ENCODE data around the gene OSM. TPM values are rescaled to one million over a fixed set of nuclear protein-coding genes. Genes with fewer than 3 reads are reported as not detected.

OSM gene
- total RNA-seq, 3 donors from 2014 or later: 0.41 to 1.0 TPM; not detected in 1

DNA sequence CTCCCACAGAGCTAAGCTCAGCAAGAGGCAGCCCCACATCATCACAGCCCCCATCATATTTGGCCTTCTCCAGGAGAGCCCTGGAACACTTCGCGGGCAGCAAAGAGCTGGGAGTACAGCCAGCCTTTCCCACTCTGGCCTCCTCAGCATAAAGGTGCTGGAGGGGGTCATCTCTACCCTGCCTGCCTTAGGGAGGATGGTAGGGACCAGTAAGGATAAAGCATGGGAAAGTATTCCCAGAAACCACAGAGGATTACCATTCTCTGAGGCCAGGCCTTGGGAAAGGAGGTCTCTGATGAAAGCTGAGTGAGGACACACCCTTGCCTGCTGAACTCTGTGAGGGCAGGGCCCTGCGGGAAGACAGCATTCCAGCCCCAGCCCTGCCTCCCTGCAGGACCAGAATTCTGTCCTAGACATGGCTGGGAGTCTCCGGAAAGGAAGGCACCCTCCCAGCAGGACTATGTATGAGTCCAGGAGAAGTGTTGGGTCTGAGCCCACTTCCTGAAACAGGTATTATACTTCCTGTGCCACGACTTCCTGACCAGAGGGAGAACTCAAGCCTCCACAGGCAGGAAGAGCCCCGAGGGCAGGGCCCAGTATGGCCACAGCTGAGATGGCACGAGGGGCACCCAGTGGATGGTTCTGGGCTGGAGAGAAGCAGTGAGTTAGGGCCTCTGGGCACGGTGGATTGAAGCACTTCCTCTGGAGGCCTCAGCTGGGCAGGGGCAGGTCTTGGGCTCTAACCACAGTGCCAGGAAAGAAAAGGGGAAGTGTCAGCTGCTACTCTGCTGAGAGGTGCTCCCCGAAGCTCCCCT is 35.6 kb upstream of the OSM start:
- Histone ChIP-seq H3K36me3 (ENCODE audit: low read depth) (no peaks in the 10 kb centered on the region), H3K4me3 (no peak overlapping the region), H3K4me1 (ENCODE audit: low read depth) (peaks cover 65% of the 10 kb centered on the region), H3K9me3 (no peaks in the 10 kb centered on the region)
- TF ChIP-seq, protein P1, sequence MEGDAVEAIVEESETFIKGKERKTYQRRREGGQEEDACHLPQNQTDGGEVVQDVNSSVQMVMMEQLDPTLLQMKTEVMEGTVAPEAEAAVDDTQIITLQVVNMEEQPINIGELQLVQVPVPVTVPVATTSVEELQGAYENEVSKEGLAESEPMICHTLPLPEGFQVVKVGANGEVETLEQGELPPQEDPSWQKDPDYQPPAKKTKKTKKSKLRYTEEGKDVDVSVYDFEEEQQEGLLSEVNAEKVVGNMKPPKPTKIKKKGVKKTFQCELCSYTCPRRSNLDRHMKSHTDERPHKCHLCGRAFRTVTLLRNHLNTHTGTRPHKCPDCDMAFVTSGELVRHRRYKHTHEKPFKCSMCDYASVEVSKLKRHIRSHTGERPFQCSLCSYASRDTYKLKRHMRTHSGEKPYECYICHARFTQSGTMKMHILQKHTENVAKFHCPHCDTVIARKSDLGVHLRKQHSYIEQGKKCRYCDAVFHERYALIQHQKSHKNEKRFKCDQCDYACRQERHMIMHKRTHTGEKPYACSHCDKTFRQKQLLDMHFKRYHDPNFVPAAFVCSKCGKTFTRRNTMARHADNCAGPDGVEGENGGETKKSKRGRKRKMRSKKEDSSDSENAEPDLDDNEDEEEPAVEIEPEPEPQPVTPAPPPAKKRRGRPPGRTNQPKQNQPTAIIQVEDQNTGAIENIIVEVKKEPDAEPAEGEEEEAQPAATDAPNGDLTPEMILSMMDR (IDR thresholded peaks at IDR 0.05): no peak
- ATAC-seq (peak; percentile 56), DNase-seq (peak; percentile 65 to 74 (median 73))
- intact Hi-C loops (cut with DNase I, micrococcal nuclease): no loop called here

DNA sequence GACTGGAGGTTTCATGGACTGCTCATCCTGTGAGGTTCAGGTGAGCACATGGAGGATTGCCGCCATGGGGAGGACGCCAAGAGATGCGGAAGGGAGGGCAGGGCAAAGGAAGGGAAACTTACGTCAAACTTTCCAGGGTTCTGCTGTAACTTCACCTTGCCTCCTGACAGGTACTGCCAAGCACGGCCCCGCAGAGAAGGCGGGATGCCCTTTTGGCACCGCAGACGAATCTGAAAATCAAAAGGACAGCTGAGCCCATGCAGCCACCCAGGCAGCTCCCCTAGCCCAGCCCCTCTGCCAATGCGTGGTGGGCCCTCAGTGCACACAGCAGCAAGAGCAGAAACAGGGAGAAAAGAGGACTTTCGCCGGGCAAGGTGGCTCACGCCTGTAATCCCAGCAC is 32.7 kb upstream of the OSM start:
- Histone ChIP-seq H3K4me3 (no peak overlapping the region), H3K9me3 (no peaks in the 10 kb centered on the region), H3K4me1 (ENCODE audit: low read depth) (peaks cover 38% of the 10 kb centered on the region), H3K36me3 (ENCODE audit: low read depth) (no peaks in the 10 kb centered on the region)
- intact Hi-C loops (cut with DNase I, micrococcal nuclease): no loop called here
- DNase-seq: no peak
- ATAC-seq: no peak
- TF ChIP-seq, protein P1 (IDR thresholded peaks at IDR 0.05): no peak

DNA sequence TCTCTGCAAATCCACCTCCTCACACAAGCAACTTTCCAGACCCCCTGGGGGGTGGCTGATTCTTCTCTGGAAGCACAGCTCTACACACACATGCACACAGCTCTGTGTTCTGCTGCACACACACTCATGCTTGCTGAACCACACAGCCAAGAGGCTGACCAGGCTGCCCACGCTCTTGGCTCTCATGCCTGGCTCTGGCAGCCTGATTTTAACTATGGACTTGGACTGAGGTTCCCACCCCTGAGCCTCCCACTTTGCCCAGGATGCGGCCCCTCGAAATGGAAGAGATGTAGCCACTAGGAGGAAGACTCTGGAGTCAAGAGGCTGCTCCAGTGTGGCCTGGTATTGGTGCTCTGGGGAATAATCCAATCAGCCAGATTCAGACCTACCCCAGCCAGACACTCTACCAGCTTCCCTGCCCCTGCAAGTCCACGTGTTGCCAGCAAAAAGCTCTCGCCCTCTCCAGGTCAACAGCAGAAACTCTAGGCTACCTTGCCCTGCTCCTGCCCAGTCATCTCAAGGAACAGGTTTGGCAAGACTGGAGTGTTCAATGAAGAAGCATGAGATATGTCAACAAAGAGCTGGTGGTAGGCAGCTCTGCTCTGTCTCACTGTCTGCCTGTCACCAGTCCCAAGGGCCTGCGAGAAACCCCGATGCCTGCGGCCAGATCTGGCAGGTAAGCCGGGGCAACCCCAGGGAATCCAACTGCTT is 31.5 kb upstream of the OSM start:
- intact Hi-C loops (cut with DNase I, micrococcal nuclease): no loop called here
- ATAC-seq: peak; percentile 67

DNA sequence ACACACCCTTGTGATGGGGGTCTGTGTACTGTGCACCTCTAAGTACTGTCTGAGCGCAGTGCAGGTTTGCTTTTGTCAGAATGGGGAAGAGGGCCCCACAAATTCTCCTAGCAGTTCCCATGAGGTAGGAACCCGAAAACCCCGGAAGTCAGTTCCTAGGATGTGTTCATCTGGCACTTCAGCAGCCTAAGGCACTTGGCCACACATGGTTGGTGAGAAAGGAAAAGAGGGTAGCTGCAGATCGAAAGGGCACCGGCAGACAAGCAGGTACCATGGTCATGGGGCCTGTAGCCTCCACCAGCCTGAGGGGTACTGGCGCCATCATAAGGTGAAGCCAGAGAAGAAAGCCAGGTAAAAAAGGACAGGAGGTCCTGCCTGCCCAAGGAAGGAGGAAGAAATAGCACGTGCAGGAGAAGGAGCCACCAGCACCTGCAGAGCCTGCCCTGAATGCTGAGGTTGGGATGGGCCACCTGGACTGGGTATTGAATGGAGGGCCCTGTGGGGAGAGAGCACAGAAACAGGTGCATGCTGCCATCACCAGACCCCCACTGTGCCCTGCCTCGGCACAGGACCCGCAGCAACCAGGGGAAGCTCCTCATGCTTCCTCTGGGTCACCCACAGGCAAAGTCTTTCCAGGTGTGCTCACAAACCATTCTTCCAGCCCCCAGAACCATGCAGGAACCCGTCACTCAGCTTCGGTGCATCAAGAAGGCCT is 30.8 kb upstream of the OSM start:
- no peak for DNase-seq

More for the DNA sequence above, 31.5 kb upstream of the OSM start:
- H3K4me1 ChIP-seq (ENCODE audit: low read depth): peaks cover 27% of the 10 kb centered on the region
- H3K36me3 ChIP-seq (ENCODE audit: low read depth): peaks cover 5% of the 10 kb centered on the region
- no peaks in the 10 kb centered on the region for H3K9me3 ChIP-seq
- H3K4me3 ChIP-seq: no peak overlapping the region
- DNase-seq: peak in 2 of 3 donors; percentile 60 to 71
- TF ChIP-seq, protein P1 (IDR thresholded peaks at IDR 0.05): no peak

DNA sequence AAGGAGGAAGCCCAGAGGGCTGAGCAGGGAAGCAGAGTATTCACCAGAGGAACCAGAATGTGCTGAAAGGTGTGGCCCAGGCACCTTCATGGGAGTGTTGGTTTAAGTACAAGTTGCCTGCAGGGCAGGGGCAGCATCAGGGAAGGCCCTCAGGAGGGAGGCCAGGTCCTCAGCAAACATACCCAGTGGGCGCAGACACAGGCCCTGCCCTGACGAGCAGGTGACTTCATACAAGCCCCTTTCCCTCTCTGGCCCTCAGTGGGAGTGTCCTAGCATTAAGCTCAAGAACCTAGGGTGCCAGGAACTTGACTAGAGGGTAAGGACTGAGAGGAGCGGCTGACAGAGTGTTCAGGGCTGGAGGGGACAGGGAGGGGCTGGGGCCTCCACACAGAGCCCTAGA is 30.2 kb upstream of the OSM start:
- Histone ChIP-seq H3K4me3 (no peak overlapping the region), H3K4me1 (ENCODE audit: low read depth) (peaks cover 18% of the 10 kb centered on the region), H3K9me3 (no peaks in the 10 kb centered on the region), H3K36me3 (ENCODE audit: low read depth) (peaks cover 5% of the 10 kb centered on the region)
- TF ChIP-seq, protein P1 (IDR thresholded peaks at IDR 0.05): no peak
- ATAC-seq: no peak
- no peak for DNase-seq
- intact Hi-C loops (cut with DNase I, micrococcal nuclease): no loop called here

More for the DNA sequence above, 30.8 kb upstream of the OSM start:
- TF ChIP-seq, protein P1 (IDR thresholded peaks at IDR 0.05): no peak
- no peaks in the 10 kb centered on the region for H3K9me3 ChIP-seq
- intact Hi-C loops (cut with DNase I, micrococcal nuclease): no loop called here
- no peak overlapping the region for H3K4me3 ChIP-seq
- peaks cover 22% of the 10 kb centered on the region for H3K4me1 ChIP-seq (ENCODE audit: low read depth)
- no peak for ATAC-seq
- peaks cover 5% of the 10 kb centered on the region for H3K36me3 ChIP-seq (ENCODE audit: low read depth)
